Measurements from ENCODE around the gene PRKN.

DNA sequence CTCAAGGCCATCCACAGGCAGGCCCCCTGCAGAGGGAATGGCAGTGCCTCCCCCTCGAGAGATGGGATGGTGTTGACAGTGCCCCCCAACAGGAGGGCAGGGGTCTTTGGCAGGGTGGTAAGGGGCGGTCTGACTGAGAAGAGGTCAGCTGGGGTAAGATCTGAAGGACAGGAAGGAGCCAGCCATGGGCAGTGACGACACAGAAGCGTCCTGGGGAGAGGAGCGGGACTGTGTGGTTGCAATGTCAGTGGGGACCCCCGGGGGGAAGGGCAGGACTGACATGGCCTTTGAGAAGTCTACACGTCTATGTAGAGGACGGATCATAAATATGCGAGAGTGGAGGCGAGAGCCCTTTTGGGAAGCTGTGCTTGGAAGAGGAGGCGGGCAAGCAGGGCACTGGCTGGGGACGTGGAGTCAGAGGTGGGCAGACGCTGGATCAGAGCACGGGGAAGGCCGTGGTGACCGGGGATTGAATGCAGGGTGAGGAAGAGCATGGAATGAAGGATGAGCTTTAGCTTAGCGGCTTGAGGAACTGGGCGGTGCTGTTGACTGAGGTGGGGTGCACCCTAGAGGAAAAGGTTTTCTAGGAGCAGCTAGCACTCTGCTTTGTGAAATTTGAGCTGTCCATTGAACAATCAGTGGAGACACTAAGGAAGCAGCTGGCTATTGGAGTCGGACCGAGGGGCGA is 1371.3 kb downstream of the PRKN start:
- TF ChIP-seq CTCF (IDR thresholded peaks at IDR 0.05): no peak
- no peak for TF ChIP-seq EP300 (IDR thresholded peaks at IDR 0.05; ENCODE audit: low read depth)
- TF ChIP-seq POLR2A (IDR thresholded peaks at IDR 0.05): no peak
- TF ChIP-seq POLR2AphosphoS5 (IDR thresholded peaks at IDR 0.05): no peak
